Peyer's patch (tissue), 4 donors: ENCODE results near the gene KIR3DL3. TPM values are rescaled to one million over a fixed set of nuclear protein-coding genes. Genes with fewer than 3 reads are reported as not detected.
A peak's percentile ranks its signal among the peaks of the same experiment; 100 is the strongest.
"Not testable (repeated sequence)": the region's sequence is repeated elsewhere in the genome, so short reads cannot be mapped to it uniquely, and the experiment has no call there.

ENCODE experiments used
- DNase-seq, 3 donors: peaks; one replicate each; pipeline ENCODE4 v3.0.0-alpha.2; 2017 to 2019
- H3K27ac ChIP-seq, 4 donors: fragments of 200-600 bp; sonication (generic); one replicate each; pipeline ENCODE4 v1.5.1; 2016 to 2019
- H3K27me3 ChIP-seq, 2 donors: fragments of 200-600 bp; sonication (generic); one replicate each; pipeline ENCODE4 v1.5.1; 2019
- H3K36me3 ChIP-seq, 3 donors: fragments of 200-600 bp; sonication (generic); one replicate each; pipeline ENCODE4 v1.5.1; 2016 to 2019
- H3K4me1 ChIP-seq, 4 donors: fragments of 200-600 bp; sonication (generic); one replicate each; pipeline ENCODE4 v1.5.1; 2016 to 2019
- H3K4me3 ChIP-seq, 4 donors: fragments of 200-600 bp; sonication (generic); 1 replicate in 3 of 4; 2 replicates in 1 of 4; pipeline ENCODE4 v1.5.1; 2016 to 2019; ENCODE audit warnings: mild to moderate bottlenecking in 1 of 4
- H3K9me3 ChIP-seq, 4 donors: fragments of 200-600 bp; sonication (generic); one replicate each; pipeline ENCODE4 v1.5.1; 2016 to 2019; ENCODE audit warnings: mild to moderate bottlenecking in 1 of 4
- CTCF ChIP-seq, 6 experiments: fragments of 450-650 bp in 4 of 6; fragments of 200-600 bp in 2 of 6; sonication (generic) in 1 of 6; IDR thresholded peaks; one replicate each; pipeline ENCODE4 v1.5.1; 2017 to 2019; ENCODE audit warnings: antibody characterized with exemption in 6 of 6, mild to moderate bottlenecking in 3 of 6, moderate library complexity in 1 of 6
- POLR2A ChIP-seq, 2 donors: fragments of 450-650 bp; IDR thresholded peaks; one replicate each; pipeline ENCODE4 v1.5.1; 2017; ENCODE audit warnings: antibody characterized with exemption in 2 of 2, mild to moderate bottlenecking in 2 of 2, moderate library complexity in 2 of 2
- total RNA-seq, 4 donors: library from RNA; depleted of rRNA; stranded (reverse); fragments of >200 nt; gene quantifications; one replicate each; pipeline ENCODE4 v1.1.0, GENCODE V29; 2016

KIR3DL3 gene
- total RNA-seq = not detected

GRCh38 chr19:54724142-54724541 is at the start of gene KIR3DL3:
Gene KIR3DL3 (plus strand): TSS chr19:54724442. CDS start chr19:54724497, 55 bp downstream.
- Histone ChIP-seq H3K4me3 (no peak within 1 kb of the TSS), H3K27me3 (no peaks in the 10 kb centered on the region), H3K27ac (no peak within 1 kb of the TSS), H3K9me3 (peaks cover 0 to 7% (median 0%) of the 10 kb centered on the region in 4 donors), H3K4me1 (no peaks in the 10 kb centered on the region), H3K36me3 (no peaks in the 10 kb centered on the region)
- TF ChIP-seq POLR2A (IDR thresholded peaks at IDR 0.05) (no peak), CTCF (IDR thresholded peaks at IDR 0.05) (no peak)
- DNase-seq = no peak

- not testable (repeated sequence) for H3K27me3 ChIP-seq, H3K36me3 ChIP-seq, H3K4me1 ChIP-seq, H3K27ac ChIP-seq, DNase-seq, H3K4me3 ChIP-seq, H3K9me3 ChIP-seq
- peak in 5 of 6 experiments; percentile 67 to 91 (median 73) for TF ChIP-seq CTCF (IDR thresholded peaks at IDR 0.05)
Measured at GRCh38 chr19:54676210-54676834, 47.9 kb upstream of the KIR3DL3 start.

GRCh38 chr19:54677217-54677616 is 47.0 kb upstream of the KIR3DL3 start:
- Histone ChIP-seq H3K4me3 (no peak overlapping the region), H3K36me3 (no peaks in the 10 kb centered on the region), H3K27ac (no peak overlapping the region), H3K9me3 (no peaks in the 10 kb centered on the region), H3K4me1 (no peaks in the 10 kb centered on the region), H3K27me3 (no peaks in the 10 kb centered on the region)
- DNase-seq = no peak
- TF ChIP-seq CTCF (IDR thresholded peaks at IDR 0.05) (no peak), POLR2A (IDR thresholded peaks at IDR 0.05) (no peak)

- H3K9me3 ChIP-seq, DNase-seq, H3K27ac ChIP-seq: not testable (repeated sequence)
Measured at GRCh38 chr19:54681596-54681995, 42.6 kb upstream of the KIR3DL3 start.

GRCh38 chr19:54682306-54682856 is 41.9 kb upstream of the KIR3DL3 start:
- TF ChIP-seq CTCF (IDR thresholded peaks at IDR 0.05) (no peak), POLR2A (IDR thresholded peaks at IDR 0.05) (no peak)
- Histone ChIP-seq H3K36me3 (no peaks in the 10 kb centered on the region), H3K27me3 (no peaks in the 10 kb centered on the region), H3K4me3 (no peak overlapping the region), H3K27ac (no peak overlapping the region), H3K4me1 (no peaks in the 10 kb centered on the region), H3K9me3 (no peaks in the 10 kb centered on the region)
- no peak for DNase-seq

More at GRCh38 chr19:54681596-54681995, 42.6 kb upstream of the KIR3DL3 start:
- H3K36me3 ChIP-seq, H3K4me3 ChIP-seq, H3K4me1 ChIP-seq, H3K27me3 ChIP-seq: not testable (repeated sequence)

- no peak overlapping the region for H3K4me3 ChIP-seq
- no peaks in the 10 kb centered on the region for H3K9me3 ChIP-seq
- H3K4me1 ChIP-seq = no peaks in the 10 kb centered on the region
- H3K27ac ChIP-seq = no peak overlapping the region
- TF ChIP-seq CTCF (IDR thresholded peaks at IDR 0.05) (no peak), POLR2A (IDR thresholded peaks at IDR 0.05) (no peak)
- no peaks in the 10 kb centered on the region for H3K27me3 ChIP-seq
- DNase-seq = no peak
- no peaks in the 10 kb centered on the region for H3K36me3 ChIP-seq
Measured at GRCh38 chr19:54684527-54684926, 39.7 kb upstream of the KIR3DL3 start.
